KMS-11 (cell line): Measurements from ENCODE around the gene NFASC.

Experiments used
- H2AFZ ChIP-seq: fragments of 200-600 bp; sonication (generic); 2 replicates; pipeline ENCODE4 v1.6.1; 2016; ENCODE audit warnings: antibody characterized with exemption, mixed run types, low read depth
- H3K27ac ChIP-seq: fragments of 200-600 bp; sonication (generic); 2 replicates; pipeline ENCODE4 v1.6.1; 2016; ENCODE audit warnings: mild to moderate bottlenecking, mixed run types
- H3K27me3 ChIP-seq: fragments of 200-600 bp; sonication (generic); 2 replicates; pipeline ENCODE4 v1.6.1; 2017; ENCODE audit warnings: mild to moderate bottlenecking, low read depth, mixed run types, moderate library complexity; ENCODE audit not compliant: insufficient read depth
- H3K36me3 ChIP-seq: fragments of 200-600 bp; sonication (generic); 2 replicates; pipeline ENCODE4 v1.6.1; 2017; ENCODE audit warnings: mild to moderate bottlenecking, mixed run types; ENCODE audit not compliant: insufficient read depth
- H3K4me1 ChIP-seq: fragments of 200-600 bp; sonication (generic); 2 replicates; pipeline ENCODE4 v1.6.1; 2016; ENCODE audit warnings: mild to moderate bottlenecking, low read depth, mixed run types; ENCODE audit not compliant: poor library complexity, severe bottlenecking
- H3K4me2 ChIP-seq: fragments of 200-600 bp; sonication (generic); 2 replicates; pipeline ENCODE4 v1.7.0; 2016; ENCODE audit warnings: mild to moderate bottlenecking, mixed run types
- H3K4me3 ChIP-seq: fragments of 200-600 bp; sonication (generic); IDR thresholded peaks from 2 replicates; pipeline ENCODE4 v1.6.1; 2017; ENCODE audit warnings: low read depth, low read length, mixed read lengths; ENCODE audit not compliant: insufficient read depth
- H3K79me2 ChIP-seq: fragments of 200-600 bp; sonication (generic); 2 replicates; pipeline ENCODE4 v1.6.1; 2016; ENCODE audit warnings: low read depth, mixed run types; ENCODE audit not compliant: insufficient read depth
- H3K9ac ChIP-seq: fragments of 200-600 bp; sonication (generic); 2 replicates; pipeline ENCODE4 v1.6.1; 2016; ENCODE audit warnings: mild to moderate bottlenecking, mixed run types
- H4K20me1 ChIP-seq: fragments of 200-600 bp; sonication (generic); 2 replicates; pipeline ENCODE4 v1.6.1; 2016; ENCODE audit warnings: mild to moderate bottlenecking, mixed run types; ENCODE audit not compliant: insufficient read depth
- CTCF ChIP-seq: fragments of 200-600 bp; sonication (generic); conservative IDR thresholded peaks from 2 replicates; pipeline ENCODE4 v1.6.1; 2017; ENCODE audit warnings: low read depth, mild to moderate bottlenecking, antibody characterized with exemption, low read length, moderate library complexity, mixed read lengths

The NFASC gene

DNA sequence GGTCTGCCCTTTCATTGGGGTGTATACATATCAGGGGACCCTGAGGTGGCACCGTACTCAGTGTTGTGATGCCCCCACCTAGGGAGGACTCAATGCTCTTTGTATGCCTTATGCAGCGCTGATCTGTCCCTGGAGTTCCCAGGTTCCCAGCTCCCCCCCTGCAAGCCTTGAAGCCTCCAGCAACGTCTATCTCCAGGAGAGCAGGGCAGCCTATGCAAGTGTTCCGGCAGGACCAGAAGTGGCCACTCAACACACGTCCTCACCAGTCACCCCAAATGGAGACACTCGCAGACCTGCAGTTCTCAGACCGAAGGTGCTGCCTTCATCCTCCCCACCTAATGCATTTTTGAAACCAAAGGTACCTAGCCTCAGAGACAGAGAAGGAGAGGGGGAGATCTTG, 147.1 kb downstream of the NFASC start:
- Histone ChIP-seq H3K79me2 (no peaks in the 10 kb centered on the region), H2AFZ (no peak overlapping the region), H3K36me3 (no peaks in the 10 kb centered on the region), H3K4me2 (no peak overlapping the region), H3K4me1 (no peaks in the 10 kb centered on the region), H4K20me1 (no peaks in the 10 kb centered on the region), H3K9ac (no peak overlapping the region), H3K4me3 (no peak overlapping the region), H3K27ac (no peak overlapping the region), H3K27me3 (peaks cover 97% of the 10 kb centered on the region)
- TF ChIP-seq CTCF = no peak

- H3K4me1 ChIP-seq = no peaks in the 10 kb centered on the region
- H4K20me1 ChIP-seq = no peaks in the 10 kb centered on the region
- no peak overlapping the region for H3K27ac ChIP-seq
- H3K9ac ChIP-seq = no peak overlapping the region
- H3K4me2 ChIP-seq = no peak overlapping the region
- H3K79me2 ChIP-seq = no peaks in the 10 kb centered on the region
- no peak for TF ChIP-seq CTCF
- no peak overlapping the region for H2AFZ ChIP-seq
- H3K4me3 ChIP-seq = no peak overlapping the region
- H3K27me3 ChIP-seq = peaks cover 95% of the 10 kb centered on the region
- no peaks in the 10 kb centered on the region for H3K36me3 ChIP-seq
Measured at GRCh38 chr1:205018381-205018780, 147.7 kb downstream of the NFASC start.

DNA sequence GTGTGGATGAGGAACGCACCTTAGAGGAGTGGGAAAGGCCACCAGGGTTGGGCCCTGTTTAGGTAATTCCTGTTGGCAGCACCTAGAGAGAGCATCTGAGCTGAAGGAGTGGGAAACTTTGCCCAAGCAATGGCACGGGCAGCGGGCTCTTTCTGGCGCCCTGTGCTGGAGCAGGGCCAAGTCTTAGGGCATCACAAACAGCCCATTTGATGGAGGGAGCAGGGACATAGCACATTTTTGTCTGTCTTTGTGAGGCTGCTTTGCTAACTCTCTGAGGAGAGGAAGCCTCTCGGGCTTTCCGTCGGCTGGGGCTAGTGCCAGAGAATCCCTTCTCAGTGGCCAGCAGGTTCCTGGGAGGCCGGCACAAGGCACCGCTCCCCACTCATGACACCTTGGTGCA, 149.8 kb downstream of the NFASC start:
- no peak overlapping the region for H3K4me2 ChIP-seq
- H3K36me3 ChIP-seq = no peaks in the 10 kb centered on the region
- no peak for TF ChIP-seq CTCF
- no peak overlapping the region for H2AFZ ChIP-seq
- H3K9ac ChIP-seq = no peak overlapping the region
- no peaks in the 10 kb centered on the region for H3K4me1 ChIP-seq
- no peak overlapping the region for H3K27ac ChIP-seq
- no peaks in the 10 kb centered on the region for H3K79me2 ChIP-seq
- no peaks in the 10 kb centered on the region for H4K20me1 ChIP-seq
- peaks cover 75% of the 10 kb centered on the region for H3K27me3 ChIP-seq
- no peak overlapping the region for H3K4me3 ChIP-seq

GRCh38 chr1:205024679-205025078, 154.0 kb downstream of the NFASC start:
- H2AFZ ChIP-seq = no peak overlapping the region
- H3K4me2 ChIP-seq = no peak overlapping the region
- peaks cover 38% of the 10 kb centered on the region for H3K27me3 ChIP-seq
- no peaks in the 10 kb centered on the region for H3K36me3 ChIP-seq
- no peaks in the 10 kb centered on the region for H3K4me1 ChIP-seq
- H3K4me3 ChIP-seq = no peak overlapping the region
- H3K79me2 ChIP-seq = no peaks in the 10 kb centered on the region
- no peak overlapping the region for H3K27ac ChIP-seq
- H4K20me1 ChIP-seq = no peaks in the 10 kb centered on the region
- no peak for TF ChIP-seq CTCF
- no peak overlapping the region for H3K9ac ChIP-seq

GRCh38 chr1:205025239-205025638, 154.6 kb downstream of the NFASC start:
- Histone ChIP-seq H3K27me3 (peaks cover 38% of the 10 kb centered on the region), H3K4me1 (no peaks in the 10 kb centered on the region), H3K27ac (no peak overlapping the region)

More at GRCh38 chr1:205025239-205025638, 154.6 kb downstream of the NFASC start:
- Histone ChIP-seq H3K36me3 (no peaks in the 10 kb centered on the region), H2AFZ (no peak overlapping the region), H3K4me3 (no peak overlapping the region), H4K20me1 (no peaks in the 10 kb centered on the region), H3K9ac (no peak overlapping the region), H3K79me2 (no peaks in the 10 kb centered on the region), H3K4me2 (no peak overlapping the region)
- TF ChIP-seq CTCF = no peak
